Stimulated activated CD4-positive, alpha-beta T cell treated with anti-CD3 and anti-CD28 coated beads, Interleukin-2, amount 100 ng/mL, for 4 hours (primary cell): ENCODE data around the gene ZNF438.
"Not testable (repeated sequence)": the region's sequence is repeated elsewhere in the genome, so short reads cannot be mapped to it uniquely, and the experiment has no call there.

Experiments
- DNase-seq: peaks from one replicate; pipeline ENCODE4 v3.0.0-alpha.2; 2020; ENCODE audit warnings: low read depth

Gene ZNF438

GRCh38 chr10:30940256-30940655 lies 91.4 kb downstream of the ZNF438 start:
- no peak for DNase-seq

GRCh38 chr10:30939643-30940251 lies 91.9 kb downstream of the ZNF438 start:
- DNase-seq, result no peak

GRCh38 chr10:30935078-30935477 lies 96.6 kb downstream of the ZNF438 start:
- DNase-seq, result no peak

GRCh38 chr10:30931094-30931493 lies 100.6 kb downstream of the ZNF438 start:
- no peak for DNase-seq

GRCh38 chr10:30929901-30930520 lies 101.7 kb downstream of the ZNF438 start:
- no peak for DNase-seq

- DNase-seq, result not testable (repeated sequence)
These were observed 102.3 kb downstream of the ZNF438 start for GRCh38 chr10:30929311-30929729.

GRCh38 chr10:30928742-30929141 lies 102.9 kb downstream of the ZNF438 start:
- no peak for DNase-seq

GRCh38 chr10:30918651-30919050 lies 113.0 kb downstream of the ZNF438 start:
- DNase-seq, result no peak

- DNase-seq, result no peak
These were observed 113.9 kb downstream of the ZNF438 start for GRCh38 chr10:30917789-30918188.

GRCh38 chr10:30917067-30917466 lies 114.6 kb downstream of the ZNF438 start:
- DNase-seq, result no peak

- DNase-seq, result no peak
These were observed 116.5 kb downstream of the ZNF438 start for GRCh38 chr10:30915146-30915545.

GRCh38 chr10:30911303-30911863 lies 120.3 kb downstream of the ZNF438 start:
- no peak for DNase-seq

- no peak for DNase-seq
These were observed 128.1 kb downstream of the ZNF438 start for GRCh38 chr10:30903397-30904138.

GRCh38 chr10:30902621-30903396 lies 128.9 kb downstream of the ZNF438 start:
- DNase-seq, result no peak

- DNase-seq, result not testable (repeated sequence)
These were observed 130.2 kb downstream of the ZNF438 start for GRCh38 chr10:30901487-30901886.

GRCh38 chr10:30898964-30899363 lies 132.7 kb downstream of the ZNF438 start:
- no peak for DNase-seq

- DNase-seq, result no peak
These were observed 134.1 kb downstream of the ZNF438 start for GRCh38 chr10:30897547-30897946.

- DNase-seq, result no peak
These were observed 134.6 kb downstream of the ZNF438 start for GRCh38 chr10:30897048-30897447.

- no peak for DNase-seq
These were observed 137.4 kb downstream of the ZNF438 start for GRCh38 chr10:30894221-30894620.

GRCh38 chr10:30893208-30893607 lies 138.5 kb downstream of the ZNF438 start:
- DNase-seq, result no peak

GRCh38 chr10:30887839-30888238 lies 143.8 kb downstream of the ZNF438 start:
- no peak for DNase-seq

GRCh38 chr10:30885423-30885822 lies 146.2 kb downstream of the ZNF438 start:
- DNase-seq, result no peak
